Central memory CD8-positive, alpha-beta T cell (primary cell): ENCODE data around the gene IPO5.

ENCODE experiments used
- ATAC-seq: fragments of 150-1000 bp; cut with Tn5 transposase; replicated peaks from 2 replicates; pipeline ENCODE4 v1.10.0; 2022; ENCODE audit warnings: mild to moderate bottlenecking, moderate FRiP score, moderate number of reproducible peaks; ENCODE audit not compliant: poor library complexity, severe bottlenecking; ENCODE audit errors: extremely low read depth
- DNase-seq, 2 donors: peaks; one replicate each; pipeline ENCODE4 v3.0.0; 2021; ENCODE audit warnings: low spot score in 2 of 2
- H3K27ac Mint-ChIP-seq: one replicate; pipeline ENCODE4 v1.8.0; 2022; ENCODE audit warnings: low read depth, mild to moderate bottlenecking, moderate library complexity, mixed read lengths
- H3K27me3 Mint-ChIP-seq: one replicate; pipeline ENCODE4 v1.8.0; 2022; ENCODE audit warnings: mixed read lengths
- H3K36me3 Mint-ChIP-seq: one replicate; pipeline ENCODE4 v1.8.0; 2022; ENCODE audit warnings: mild to moderate bottlenecking, moderate library complexity, mixed read lengths; ENCODE audit not compliant: insufficient read depth
- H3K4me1 Mint-ChIP-seq: one replicate; pipeline ENCODE4 v1.8.0; 2022; ENCODE audit warnings: mixed read lengths
- H3K4me3 Mint-ChIP-seq: one replicate; pipeline ENCODE4 v1.8.0; 2022; ENCODE audit warnings: mild to moderate bottlenecking, moderate library complexity, mixed read lengths
- H3K9me3 Mint-ChIP-seq: one replicate; pipeline ENCODE4 v1.8.0; 2022; ENCODE audit warnings: mixed read lengths

Gene IPO5

DNA sequence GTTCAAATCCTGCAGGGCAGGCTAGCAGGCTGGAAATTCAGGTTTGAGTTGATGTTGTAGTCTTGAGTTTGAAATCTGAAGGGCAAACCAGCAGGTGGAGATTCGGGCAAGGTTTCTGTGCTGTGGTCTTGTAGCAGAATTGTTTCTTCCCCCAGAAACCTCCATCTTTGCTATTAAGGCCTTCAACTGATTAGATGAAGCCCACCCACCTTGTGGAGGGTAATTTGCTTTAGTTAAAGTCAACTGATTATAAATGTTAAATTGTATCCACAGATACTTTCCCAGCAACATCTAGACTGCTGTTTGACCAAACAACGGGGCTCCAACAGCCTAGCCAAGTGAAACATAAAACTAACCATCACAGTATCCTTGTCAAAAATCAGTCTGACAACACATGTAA lies 9.4 kb downstream of the IPO5 start:
- Mint-ChIP-seq H3K36me3 (no peaks in the 10 kb centered on the region), H3K27me3 (peaks cover 29% of the 10 kb centered on the region), H3K4me3 (no peak overlapping the region), H3K4me1 (no peaks in the 10 kb centered on the region), H3K27ac (no peak overlapping the region), H3K9me3 (no peaks in the 10 kb centered on the region)
- ATAC-seq, result no peak
- DNase-seq, result no peak

DNA sequence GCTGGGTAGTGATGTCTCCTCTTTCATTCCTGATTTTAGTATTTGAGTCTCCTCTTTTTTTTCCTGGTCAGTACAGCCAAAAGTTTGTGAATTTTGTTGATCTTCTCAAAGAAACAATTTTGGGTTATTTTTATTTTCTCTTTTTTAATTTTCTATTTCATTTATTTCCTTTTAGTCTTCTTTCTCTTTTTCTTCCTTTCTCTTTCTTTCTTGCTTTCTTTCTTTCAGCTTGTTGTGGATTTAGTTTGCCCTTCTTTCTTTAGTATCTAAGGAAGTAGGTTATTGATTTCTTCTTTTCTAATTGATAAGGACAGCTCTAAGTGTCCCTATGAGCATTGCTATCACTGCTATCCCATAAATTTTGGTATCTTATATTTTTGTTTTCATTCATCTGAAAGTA lies 13.8 kb downstream of the IPO5 start:
- no peak overlapping the region for H3K4me3 Mint-ChIP-seq
- no peak overlapping the region for H3K27ac Mint-ChIP-seq
- H3K27me3 Mint-ChIP-seq, result peaks cover 40% of the 10 kb centered on the region
- H3K9me3 Mint-ChIP-seq, result no peaks in the 10 kb centered on the region
- no peaks in the 10 kb centered on the region for H3K4me1 Mint-ChIP-seq
- H3K36me3 Mint-ChIP-seq, result no peaks in the 10 kb centered on the region
- no peak for DNase-seq
- no peak for ATAC-seq

DNA sequence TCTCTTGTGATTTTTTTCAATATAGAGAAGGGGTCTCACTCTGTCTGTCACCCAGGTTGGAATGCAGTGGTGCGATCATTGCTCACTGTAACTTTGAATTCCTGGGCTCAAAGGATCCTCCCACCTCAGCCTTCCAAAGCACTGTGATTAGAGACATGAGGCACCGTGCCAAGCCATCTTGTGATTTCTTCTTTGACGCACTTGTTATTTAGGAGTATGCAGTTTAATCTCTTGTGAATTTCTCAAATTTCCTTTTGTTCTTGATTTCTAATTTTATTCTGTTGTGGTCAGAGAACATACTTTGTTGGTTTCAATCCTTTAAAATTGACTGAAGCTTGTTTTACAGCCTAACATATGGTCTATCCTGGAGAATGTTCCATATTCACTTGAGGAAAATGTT lies 14.5 kb downstream of the IPO5 start:
- no peak overlapping the region for H3K4me3 Mint-ChIP-seq
- no peaks in the 10 kb centered on the region for H3K9me3 Mint-ChIP-seq
- no peaks in the 10 kb centered on the region for H3K4me1 Mint-ChIP-seq
- H3K27me3 Mint-ChIP-seq, result peaks cover 40% of the 10 kb centered on the region
- DNase-seq (no peak), ATAC-seq (no peak)
- no peak overlapping the region for H3K27ac Mint-ChIP-seq
- H3K36me3 Mint-ChIP-seq, result no peaks in the 10 kb centered on the region

DNA sequence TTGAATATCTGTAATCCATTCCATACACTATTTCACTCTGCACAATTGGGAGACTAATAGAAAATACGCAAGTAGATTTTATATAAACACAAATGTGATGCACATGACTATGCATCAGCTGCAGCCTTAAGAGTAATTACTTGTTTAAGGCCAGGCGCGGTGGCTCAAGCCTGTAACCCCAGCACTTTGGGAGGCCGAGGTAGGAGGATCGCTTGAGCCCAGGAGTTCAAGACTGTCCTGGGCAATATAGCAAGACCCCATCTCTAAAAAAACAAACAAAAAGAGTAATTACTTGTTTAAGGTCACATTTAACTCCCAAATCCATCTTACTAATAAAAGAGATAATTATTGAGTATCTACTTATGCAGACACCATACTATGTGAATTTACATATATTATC lies 18.0 kb downstream of the IPO5 start:
- peaks cover 6% of the 10 kb centered on the region for H3K36me3 Mint-ChIP-seq
- H3K27me3 Mint-ChIP-seq, result peaks cover 23% of the 10 kb centered on the region
- H3K9me3 Mint-ChIP-seq, result no peaks in the 10 kb centered on the region
- ATAC-seq (no peak), DNase-seq (no peak)
- H3K27ac Mint-ChIP-seq, result no peak overlapping the region
- H3K4me1 Mint-ChIP-seq, result peaks cover 5% of the 10 kb centered on the region
- H3K4me3 Mint-ChIP-seq, result no peak overlapping the region

DNA sequence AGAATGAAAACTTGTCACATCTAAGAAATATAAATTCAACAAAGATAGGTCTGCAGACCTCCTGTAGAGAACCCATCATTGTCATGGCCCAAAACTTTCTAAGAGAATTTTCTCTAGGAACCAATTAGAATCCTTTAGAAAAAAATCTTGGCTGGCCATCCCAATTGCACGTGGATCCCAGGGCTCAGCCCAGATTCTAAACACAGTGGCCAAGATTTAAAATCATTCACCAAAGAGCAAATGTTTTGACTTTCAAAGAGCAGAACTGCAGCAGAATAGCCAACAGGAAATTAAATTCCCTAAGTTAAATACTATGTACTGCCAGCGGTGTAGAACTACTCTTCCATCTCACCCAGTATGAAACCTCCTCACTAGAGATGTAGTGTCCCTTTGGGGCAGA lies 21.3 kb downstream of the IPO5 start:
- H3K36me3 Mint-ChIP-seq, result peaks cover 13% of the 10 kb centered on the region
- H3K27ac Mint-ChIP-seq, result no peak overlapping the region
- ATAC-seq (no peak), DNase-seq (no peak)
- peaks cover 21% of the 10 kb centered on the region for H3K4me1 Mint-ChIP-seq
- H3K4me3 Mint-ChIP-seq, result no peak overlapping the region
- H3K9me3 Mint-ChIP-seq, result no peaks in the 10 kb centered on the region
- H3K27me3 Mint-ChIP-seq, result no peaks in the 10 kb centered on the region

DNA sequence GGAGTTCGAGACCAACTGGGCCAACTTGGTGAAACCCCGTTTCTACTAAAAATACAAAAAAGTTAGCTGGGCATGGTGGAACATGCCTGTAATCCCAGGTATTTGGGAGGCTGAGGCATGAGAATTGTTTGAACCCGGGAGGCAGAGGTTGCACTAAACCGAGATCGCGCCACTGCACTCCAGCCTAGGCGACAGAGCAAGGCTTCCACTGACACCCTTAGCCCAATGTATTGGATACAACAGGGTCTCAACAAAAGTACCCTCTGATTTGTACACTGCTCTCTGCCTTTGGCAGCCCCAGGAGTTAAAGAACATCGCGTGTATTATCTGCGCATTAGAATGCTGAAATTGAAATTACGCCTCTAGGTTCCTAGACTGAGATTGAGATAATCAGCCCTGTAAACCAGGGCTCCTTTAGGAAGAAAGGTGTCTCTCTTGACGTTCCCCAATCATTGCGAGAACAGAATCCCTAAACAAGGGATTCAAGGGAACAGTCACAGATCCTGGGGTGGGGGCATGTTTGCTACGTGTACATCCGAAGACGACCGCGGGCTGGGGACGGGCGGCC lies 21.9 kb downstream of the IPO5 start:
- no peak for DNase-seq
- H3K4me3 Mint-ChIP-seq, result peak overlapping the region; percentile 91
- no peaks in the 10 kb centered on the region for H3K9me3 Mint-ChIP-seq
- peaks cover 14% of the 10 kb centered on the region for H3K36me3 Mint-ChIP-seq
- no peak for ATAC-seq
- H3K4me1 Mint-ChIP-seq, result peaks cover 21% of the 10 kb centered on the region
- H3K27me3 Mint-ChIP-seq, result no peaks in the 10 kb centered on the region
- peak overlapping the region; percentile 77 for H3K27ac Mint-ChIP-seq

DNA sequence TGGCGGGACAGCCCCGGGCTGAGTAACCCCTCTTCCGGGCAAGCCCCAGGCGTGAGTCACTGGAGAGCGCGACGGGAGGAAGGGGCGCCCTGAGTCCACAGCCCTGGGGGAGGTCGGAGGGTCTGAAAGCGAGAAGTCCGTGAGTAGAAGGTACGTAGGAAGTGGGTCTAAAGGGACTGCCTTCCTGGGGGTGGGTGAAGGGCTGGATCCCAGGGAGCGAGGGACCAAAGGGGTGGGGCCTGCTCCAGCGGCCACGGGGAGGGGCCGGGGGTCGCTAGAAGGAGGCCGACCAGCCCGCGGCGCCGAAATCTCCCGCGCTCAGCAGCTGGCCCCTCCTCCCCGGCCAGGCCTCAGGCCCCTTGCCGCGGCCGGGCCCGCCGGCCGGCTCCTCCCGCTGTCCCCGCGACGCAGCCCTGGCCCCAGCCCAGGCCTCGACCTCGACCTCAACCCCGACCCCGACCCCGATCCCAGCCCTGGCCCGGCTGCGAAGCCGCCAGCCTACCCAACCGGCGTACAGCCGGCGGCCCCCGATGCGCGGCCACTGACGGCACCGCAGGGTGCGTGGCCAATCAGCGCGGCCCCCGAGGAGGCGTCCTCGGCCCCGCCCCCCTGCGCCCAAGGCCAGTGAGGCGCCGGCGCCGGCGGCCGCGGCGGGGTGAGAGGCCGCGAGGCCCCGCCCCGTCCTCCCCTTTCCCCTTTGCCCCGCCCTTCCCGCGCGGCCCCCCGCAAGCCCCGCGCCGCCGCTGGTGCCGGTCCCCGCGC lies 22.6 kb downstream of the IPO5 start:
- H3K4me3 Mint-ChIP-seq, result peak overlapping the region; percentile 91
- peaks cover 15% of the 10 kb centered on the region for H3K36me3 Mint-ChIP-seq
- peak overlapping the region; percentile 77 for H3K27ac Mint-ChIP-seq
- DNase-seq (peak; percentile 73 to 75), ATAC-seq (peak; percentile 92)
- H3K27me3 Mint-ChIP-seq, result no peaks in the 10 kb centered on the region
- no peaks in the 10 kb centered on the region for H3K9me3 Mint-ChIP-seq
- H3K4me1 Mint-ChIP-seq, result peaks cover 23% of the 10 kb centered on the region

DNA sequence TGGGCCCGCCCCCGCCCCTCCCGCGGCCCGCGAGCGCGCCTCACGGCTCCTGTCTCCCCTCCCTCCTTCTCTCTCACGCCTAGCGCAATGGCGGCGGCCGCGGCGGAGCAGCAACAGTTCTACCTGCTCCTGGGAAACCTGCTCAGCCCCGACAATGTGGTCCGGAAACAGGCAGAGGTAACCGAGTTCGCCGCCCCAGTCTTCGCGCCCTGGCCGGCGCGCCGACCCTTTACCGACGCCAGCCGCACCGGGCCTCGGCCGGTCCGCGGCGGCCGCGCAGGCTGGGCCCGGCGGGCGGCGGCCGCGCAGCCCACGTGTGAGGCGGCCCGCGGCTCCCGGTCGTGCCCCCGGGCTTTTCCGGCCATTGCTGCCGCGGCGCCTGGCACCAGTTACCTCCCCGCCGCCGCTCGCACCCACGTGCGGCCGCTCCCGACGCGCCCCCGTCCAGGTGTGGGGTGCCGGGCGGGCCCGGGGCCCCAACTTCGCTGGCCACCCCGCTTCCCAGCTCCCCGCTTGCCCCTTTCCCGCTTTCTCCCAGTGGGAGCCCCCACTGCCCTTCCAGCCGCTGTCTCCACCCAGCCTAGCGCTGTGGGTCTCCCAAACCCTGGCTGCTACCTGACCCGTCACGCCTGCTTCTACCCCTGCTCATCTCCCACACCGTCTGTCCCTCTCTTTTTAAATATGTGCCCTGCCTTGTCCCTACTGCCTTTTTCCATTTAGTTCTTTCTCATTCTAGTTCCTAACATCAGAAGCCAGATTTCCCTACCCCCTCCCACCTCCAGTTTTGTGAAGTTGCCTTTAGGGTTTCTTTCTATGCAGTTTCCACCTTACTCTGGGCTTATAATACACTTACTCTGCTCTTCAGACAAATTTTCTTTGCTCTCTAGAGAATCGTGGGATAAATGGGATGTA lies 23.4 kb downstream of the IPO5 start:
- no peaks in the 10 kb centered on the region for H3K27me3 Mint-ChIP-seq
- peak overlapping the region; percentile 77 for H3K27ac Mint-ChIP-seq
- ATAC-seq, result peak; percentile 62
- DNase-seq, result no peak
- no peaks in the 10 kb centered on the region for H3K9me3 Mint-ChIP-seq
- H3K4me1 Mint-ChIP-seq, result peaks cover 26% of the 10 kb centered on the region
- peak overlapping the region; percentile 91 for H3K4me3 Mint-ChIP-seq
- H3K36me3 Mint-ChIP-seq, result peaks cover 16% of the 10 kb centered on the region

DNA sequence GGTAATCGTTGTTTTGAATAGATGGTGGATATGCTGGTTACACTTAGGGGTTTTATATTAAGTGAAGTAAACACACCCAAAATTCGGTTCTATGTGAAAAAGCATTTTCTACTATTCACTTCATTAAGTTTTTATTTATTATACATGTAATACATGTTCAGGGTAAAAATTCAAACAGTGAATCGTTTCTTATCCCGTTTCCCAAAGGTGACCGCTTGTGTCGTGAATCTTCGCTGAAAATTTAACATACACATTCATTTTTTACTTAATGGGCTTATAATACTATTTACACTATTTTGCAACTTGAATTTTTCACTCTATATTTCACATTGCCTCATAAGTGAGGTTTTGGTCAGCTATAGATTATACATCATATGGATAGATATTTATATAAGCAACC lies 24.5 kb downstream of the IPO5 start:
- DNase-seq, result no peak
- Mint-ChIP-seq H3K4me1 (peaks cover 32% of the 10 kb centered on the region), H3K27ac (no peak overlapping the region), H3K9me3 (no peaks in the 10 kb centered on the region), H3K27me3 (no peaks in the 10 kb centered on the region), H3K4me3 (peak overlapping the region; percentile 91), H3K36me3 (peaks cover 19% of the 10 kb centered on the region)
- no peak for ATAC-seq

DNA sequence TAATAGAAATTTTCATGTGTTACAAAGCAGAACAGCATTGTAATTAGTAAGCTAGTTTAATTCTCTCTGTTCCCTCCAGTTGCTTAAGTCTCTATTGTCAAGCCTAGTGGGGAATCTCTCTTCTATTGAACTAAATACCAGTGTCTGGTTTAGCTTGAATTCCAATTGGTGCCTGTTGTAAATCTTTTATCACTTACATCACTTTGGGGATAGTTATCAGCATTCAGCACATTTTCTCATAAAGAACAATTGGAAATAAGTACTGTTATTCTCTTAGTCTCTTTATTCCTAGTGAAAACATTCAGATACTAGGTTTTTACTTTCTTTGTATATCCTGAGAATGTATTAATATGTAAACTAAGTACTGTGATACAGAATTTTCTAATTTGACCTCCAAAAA lies 25.2 kb downstream of the IPO5 start:
- Mint-ChIP-seq H3K27ac (no peak overlapping the region), H3K36me3 (peaks cover 23% of the 10 kb centered on the region), H3K4me1 (peaks cover 32% of the 10 kb centered on the region), H3K27me3 (no peaks in the 10 kb centered on the region), H3K4me3 (no peak overlapping the region), H3K9me3 (no peaks in the 10 kb centered on the region)
- no peak for DNase-seq
- ATAC-seq, result no peak

DNA sequence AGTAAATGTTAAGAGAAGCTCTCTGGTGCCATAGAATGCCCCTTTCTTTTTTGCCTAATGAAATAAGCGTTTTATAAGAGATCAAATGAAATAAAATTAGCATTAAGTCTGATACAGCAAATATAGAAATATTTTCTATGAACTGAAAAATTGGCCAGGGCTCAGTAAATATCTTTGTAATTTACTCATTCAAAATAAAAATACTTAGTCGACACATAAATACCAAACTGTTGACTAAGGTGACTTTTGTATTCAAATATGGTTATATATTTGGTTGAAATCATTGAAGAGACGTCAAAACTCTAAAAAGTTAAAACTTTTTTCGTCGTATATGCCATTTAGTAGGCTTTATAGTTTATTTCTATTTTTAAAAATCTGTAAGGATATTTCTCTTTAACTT lies 25.6 kb downstream of the IPO5 start:
- H3K4me1 Mint-ChIP-seq, result peaks cover 32% of the 10 kb centered on the region
- H3K36me3 Mint-ChIP-seq, result peaks cover 24% of the 10 kb centered on the region
- no peak overlapping the region for H3K4me3 Mint-ChIP-seq
- no peaks in the 10 kb centered on the region for H3K9me3 Mint-ChIP-seq
- no peak for DNase-seq
- H3K27me3 Mint-ChIP-seq, result no peaks in the 10 kb centered on the region
- no peak for ATAC-seq
- H3K27ac Mint-ChIP-seq, result no peak overlapping the region

DNA sequence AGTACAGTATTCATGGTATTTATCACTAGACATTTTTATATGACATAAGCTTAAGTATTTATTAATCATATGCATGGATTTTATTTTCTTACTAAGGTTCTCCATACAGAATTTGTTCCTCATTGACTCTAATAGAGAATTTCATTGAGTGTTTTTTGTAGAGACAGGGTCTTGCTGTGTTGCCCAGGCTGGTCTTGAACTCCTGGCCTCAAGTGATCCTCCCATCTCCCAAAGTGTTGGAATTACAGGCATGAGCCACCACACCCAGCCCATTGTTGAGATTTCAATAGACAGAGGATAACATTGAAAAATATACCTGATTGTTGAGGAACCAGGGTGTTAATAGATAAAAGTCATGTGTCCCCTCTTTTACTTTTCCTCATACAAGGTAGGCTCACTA lies 26.1 kb downstream of the IPO5 start:
- Mint-ChIP-seq H3K27me3 (no peaks in the 10 kb centered on the region), H3K9me3 (no peaks in the 10 kb centered on the region), H3K4me3 (no peak overlapping the region), H3K27ac (no peak overlapping the region), H3K4me1 (peaks cover 32% of the 10 kb centered on the region), H3K36me3 (peaks cover 27% of the 10 kb centered on the region)
- ATAC-seq (no peak), DNase-seq (no peak)

DNA sequence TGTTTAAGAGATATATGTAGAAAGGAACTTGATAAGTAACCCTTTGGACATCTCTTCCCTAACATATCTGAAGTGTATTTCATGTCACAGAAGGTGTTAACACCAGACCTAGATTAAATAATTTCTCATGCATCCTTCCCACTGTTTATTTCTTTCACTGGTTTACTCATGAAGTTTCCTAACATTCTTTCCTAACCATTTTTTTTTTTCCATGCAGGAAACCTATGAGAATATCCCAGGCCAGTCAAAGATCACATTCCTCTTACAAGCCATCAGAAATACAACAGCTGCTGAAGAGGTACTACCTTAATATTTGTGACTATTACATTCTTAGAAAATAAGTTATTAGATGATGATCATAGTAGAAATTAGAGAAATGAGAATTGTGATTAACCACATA lies 28.8 kb downstream of the IPO5 start:
- DNase-seq, result no peak
- no peak for ATAC-seq
- H3K4me3 Mint-ChIP-seq, result no peak overlapping the region
- peaks cover 22% of the 10 kb centered on the region for H3K4me1 Mint-ChIP-seq
- no peak overlapping the region for H3K27ac Mint-ChIP-seq
- H3K27me3 Mint-ChIP-seq, result no peaks in the 10 kb centered on the region
- peaks cover 37% of the 10 kb centered on the region for H3K36me3 Mint-ChIP-seq
- H3K9me3 Mint-ChIP-seq, result no peaks in the 10 kb centered on the region
